Activated CD4-positive, alpha-beta T cell treated with anti-CD3 and anti-CD28 coated beads, Interleukin-2, amount 10 ng/mL, durations not matched to agents 24 days and 14 days (primary cell): ENCODE results near the gene OMP. TPM values are rescaled to one million over a fixed set of nuclear protein-coding genes. Genes with fewer than 3 reads are reported as not detected.
"Not testable (repeated sequence)": the region's sequence is repeated elsewhere in the genome, so short reads cannot be mapped to it uniquely, and the experiment has no call there.

Experiments used
- DNase-seq: peaks from one replicate; pipeline ENCODE4 v3.0.0; 2022
- H3K27ac Mint-ChIP-seq: one replicate; pipeline ENCODE4 v1.8.0; 2022; ENCODE audit warnings: mild to moderate bottlenecking, mixed read lengths
- H3K27me3 Mint-ChIP-seq: one replicate; pipeline ENCODE4 v1.8.0; 2022; ENCODE audit warnings: mixed read lengths
- H3K36me3 Mint-ChIP-seq: one replicate; pipeline ENCODE4 v1.8.0; 2022; ENCODE audit warnings: low read depth, mild to moderate bottlenecking, mixed read lengths
- H3K4me1 Mint-ChIP-seq: one replicate; pipeline ENCODE4 v1.8.0; 2021; ENCODE audit warnings: mixed read lengths
- H3K4me3 Mint-ChIP-seq: one replicate; pipeline ENCODE4 v1.8.0; 2022; ENCODE audit warnings: mild to moderate bottlenecking, moderate library complexity, mixed read lengths
- H3K9me3 Mint-ChIP-seq: one replicate; pipeline ENCODE4 v1.8.0; 2021; ENCODE audit warnings: mixed read lengths
- intact Hi-C: fragments of 100-400 bp; cut with micrococcal nuclease; formaldehyde crosslinking; loops from one replicate; pipeline ENCODE4 v1.15.1; 2023
- total RNA-seq: library from RNA; stranded (reverse); gene quantifications from 2 replicates; pipeline ENCODE4 v1.2.3, GENCODE V29; 2022

OMP gene
- not detected in 2 replicates for total RNA-seq

- DNase-seq = no peak
- Mint-ChIP-seq H3K27me3 (no peaks in the 10 kb centered on the region), H3K9me3 (no peaks in the 10 kb centered on the region), H3K27ac (no peak within 1 kb of the TSS), H3K4me1 (no peaks in the 10 kb centered on the region), H3K4me3 (no peak within 1 kb of the TSS), H3K36me3 (no peaks in the 10 kb centered on the region)
- intact Hi-C loops = no loop called here
Observed at GRCh38 chr11:77102246-77103210, at the start of gene OMP. Gene OMP (plus strand): TSS chr11:77102840. CDS start chr11:77102840, 0 bp downstream.

- intact Hi-C loops = no loop called here
- Mint-ChIP-seq H3K36me3 (no peaks in the 10 kb centered on the region), H3K9me3 (no peaks in the 10 kb centered on the region), H3K27ac (no peak overlapping the region), H3K4me3 (no peak overlapping the region), H3K27me3 (peaks cover 1% of the 10 kb centered on the region), H3K4me1 (no peaks in the 10 kb centered on the region)
- DNase-seq = no peak
Observed at GRCh38 chr11:77053217-77054015, 49.2 kb upstream of the OMP start.

- Mint-ChIP-seq H3K36me3 (no peaks in the 10 kb centered on the region), H3K9me3 (no peaks in the 10 kb centered on the region), H3K27me3 (peaks cover 1% of the 10 kb centered on the region), H3K4me1 (no peaks in the 10 kb centered on the region), H3K4me3 (no peak overlapping the region), H3K27ac (no peak overlapping the region)
- intact Hi-C loops = no loop called here
- DNase-seq = no peak
Observed at GRCh38 chr11:77054084-77054483, 48.6 kb upstream of the OMP start.

- Mint-ChIP-seq H3K27ac (no peak overlapping the region), H3K36me3 (no peaks in the 10 kb centered on the region), H3K9me3 (no peaks in the 10 kb centered on the region), H3K4me3 (no peak overlapping the region), H3K27me3 (peaks cover 1% of the 10 kb centered on the region), H3K4me1 (no peaks in the 10 kb centered on the region)
- no peak for DNase-seq
- intact Hi-C loops = no loop called here
Observed at GRCh38 chr11:77055101-77055561, 47.5 kb upstream of the OMP start.

- H3K36me3 Mint-ChIP-seq = no peaks in the 10 kb centered on the region
- H3K4me3 Mint-ChIP-seq = no peak overlapping the region
- DNase-seq = no peak
- H3K27ac Mint-ChIP-seq = no peak overlapping the region
- H3K4me1 Mint-ChIP-seq = no peaks in the 10 kb centered on the region
- peaks cover 7% of the 10 kb centered on the region for H3K27me3 Mint-ChIP-seq
- H3K9me3 Mint-ChIP-seq = no peaks in the 10 kb centered on the region
- intact Hi-C loops = no loop called here
Observed at GRCh38 chr11:77055913-77056312, 46.7 kb upstream of the OMP start.

GRCh38 chr11:77056814-77057402 lies 45.7 kb upstream of the OMP start:
- no peaks in the 10 kb centered on the region for H3K36me3 Mint-ChIP-seq
- intact Hi-C loops = no loop called here
- no peak overlapping the region for H3K4me3 Mint-ChIP-seq
- no peaks in the 10 kb centered on the region for H3K9me3 Mint-ChIP-seq
- no peak overlapping the region for H3K27ac Mint-ChIP-seq
- no peaks in the 10 kb centered on the region for H3K4me1 Mint-ChIP-seq
- DNase-seq = no peak
- peaks cover 12% of the 10 kb centered on the region for H3K27me3 Mint-ChIP-seq

- Mint-ChIP-seq H3K4me3 (no peak overlapping the region), H3K27me3 (peaks cover 12% of the 10 kb centered on the region), H3K27ac (no peak overlapping the region), H3K4me1 (no peaks in the 10 kb centered on the region), H3K36me3 (no peaks in the 10 kb centered on the region), H3K9me3 (no peaks in the 10 kb centered on the region)
- intact Hi-C loops = no loop called here
- no peak for DNase-seq
Observed at GRCh38 chr11:77057938-77058474, 44.6 kb upstream of the OMP start.

- H3K27ac Mint-ChIP-seq = no peak overlapping the region
- no peak for DNase-seq
- peaks cover 12% of the 10 kb centered on the region for H3K27me3 Mint-ChIP-seq
- no peak overlapping the region for H3K4me3 Mint-ChIP-seq
- no peaks in the 10 kb centered on the region for H3K4me1 Mint-ChIP-seq
- intact Hi-C loops = no loop called here
- H3K9me3 Mint-ChIP-seq = no peaks in the 10 kb centered on the region
- H3K36me3 Mint-ChIP-seq = no peaks in the 10 kb centered on the region
Observed at GRCh38 chr11:77058900-77059299, 43.7 kb upstream of the OMP start.

- H3K9me3 Mint-ChIP-seq = no peaks in the 10 kb centered on the region
Observed at GRCh38 chr11:77059806-77060205, 42.8 kb upstream of the OMP start.

GRCh38 chr11:77060234-77060633 lies 42.4 kb upstream of the OMP start:
- Mint-ChIP-seq H3K9me3 (no peaks in the 10 kb centered on the region), H3K27me3 (peaks cover 19% of the 10 kb centered on the region), H3K4me1 (no peaks in the 10 kb centered on the region), H3K4me3 (no peak overlapping the region), H3K27ac (no peak overlapping the region), H3K36me3 (no peaks in the 10 kb centered on the region)
- intact Hi-C loops = no loop called here
- no peak for DNase-seq

More at GRCh38 chr11:77059806-77060205, 42.8 kb upstream of the OMP start:
- peaks cover 18% of the 10 kb centered on the region for H3K27me3 Mint-ChIP-seq
- H3K4me3 Mint-ChIP-seq = no peak overlapping the region
- H3K27ac Mint-ChIP-seq = no peak overlapping the region
- DNase-seq = no peak
- intact Hi-C loops = no loop called here
- H3K36me3 Mint-ChIP-seq = no peaks in the 10 kb centered on the region
- H3K4me1 Mint-ChIP-seq = no peaks in the 10 kb centered on the region

GRCh38 chr11:77061258-77061657 lies 41.4 kb upstream of the OMP start:
- H3K36me3 Mint-ChIP-seq, H3K9me3 Mint-ChIP-seq, H3K4me3 Mint-ChIP-seq, H3K27ac Mint-ChIP-seq, H3K4me1 Mint-ChIP-seq, intact Hi-C loops, DNase-seq: not testable (repeated sequence)
- H3K27me3 Mint-ChIP-seq = peaks cover 22% of the 10 kb centered on the region

GRCh38 chr11:77062924-77063323 lies 39.7 kb upstream of the OMP start:
- H3K27ac Mint-ChIP-seq = no peak overlapping the region
- H3K4me1 Mint-ChIP-seq = peaks cover 8% of the 10 kb centered on the region
- H3K9me3 Mint-ChIP-seq = no peaks in the 10 kb centered on the region
- H3K27me3 Mint-ChIP-seq = peaks cover 25% of the 10 kb centered on the region
- no peak for DNase-seq
- no peak overlapping the region for H3K4me3 Mint-ChIP-seq
- intact Hi-C loops = no loop called here
- no peaks in the 10 kb centered on the region for H3K36me3 Mint-ChIP-seq

- H3K4me3 Mint-ChIP-seq = no peak overlapping the region
- peaks cover 8% of the 10 kb centered on the region for H3K4me1 Mint-ChIP-seq
- peaks cover 25% of the 10 kb centered on the region for H3K27me3 Mint-ChIP-seq
- intact Hi-C loops = no loop called here
- no peak for DNase-seq
- no peaks in the 10 kb centered on the region for H3K9me3 Mint-ChIP-seq
- no peaks in the 10 kb centered on the region for H3K36me3 Mint-ChIP-seq
- no peak overlapping the region for H3K27ac Mint-ChIP-seq
Observed at GRCh38 chr11:77063407-77063806, 39.2 kb upstream of the OMP start.
